Activated CD8-positive, alpha-beta memory T cell treated with anti-CD3 and anti-CD28 coated beads for 36 hours (primary cell): ENCODE data around the gene PLAGL2. TPM values are rescaled to one million over a fixed set of nuclear protein-coding genes. Genes with fewer than 3 reads are reported as not detected.

Source experiments
- CTCF ChIA-PET: fragments of 350-600 bp; sonication (Branson Sonifier 250); formaldehyde crosslinking; loops from one replicate; lab custom pipeline; 2021; ENCODE audit warnings: antibody characterized with exemption; lab: Charles Lee
- POLR2A ChIA-PET: fragments of 350-600 bp; sonication (Branson Sonifier 250); formaldehyde crosslinking; loops from one replicate; lab custom pipeline; 2021; ENCODE audit warnings: antibody characterized with exemption; lab: Charles Lee
- total RNA-seq, 2 experiments: library from RNA; stranded (reverse); gene quantifications; one replicate each; pipeline ENCODE4 v1.2.3, GENCODE V29; 2021

PLAGL2 gene
- total RNA-seq, 2 experiments from 2014 or later = 115 to 117 TPM

GRCh38 chr20:32164984-32165735 is 42.4 kb downstream of the PLAGL2 start:
- ChIA-PET CTCF (no interaction called here), POLR2A (no interaction called here)

GRCh38 chr20:32163951-32164350 is 43.6 kb downstream of the PLAGL2 start:
- ChIA-PET CTCF (no interaction called here), POLR2A (interaction anchor here (0.7 kb wide), 1 partner anchor 169 kb away, joined by 5 read pairs; no protein-coding TSS in a partner anchor)

GRCh38 chr20:32162351-32162750 is 45.2 kb downstream of the PLAGL2 start:
- POLR2A ChIA-PET = no interaction called here
- CTCF ChIA-PET = interaction anchor here (1.0 kb wide), 1 partner anchor 312 kb away, joined by 3 read pairs; no protein-coding TSS in a partner anchor

- POLR2A ChIA-PET = interaction anchor here (0.6 kb wide), 1 partner anchor 387 kb away, joined by 4 read pairs; no protein-coding TSS in a partner anchor
- CTCF ChIA-PET = no interaction called here
Observed at GRCh38 chr20:32160341-32160740, 47.2 kb downstream of the PLAGL2 start.

- ChIA-PET POLR2A (no interaction called here), CTCF (interaction anchor here (0.6 kb wide), 1 partner anchor 58 kb away, joined by 3 read pairs; no protein-coding TSS in a partner anchor)
Observed at GRCh38 chr20:32159766-32160221, 47.7 kb downstream of the PLAGL2 start.

GRCh38 chr20:32158943-32159660 is 48.4 kb downstream of the PLAGL2 start:
- CTCF ChIA-PET = no interaction called here
- POLR2A ChIA-PET = interaction anchor here (0.6 to 0.7 kb wide), 3 partner anchors 41 to 173 kb away, joined by 3 to 4 read pairs (median 3); no protein-coding TSS in a partner anchor

GRCh38 chr20:32158351-32158750 is 49.2 kb downstream of the PLAGL2 start:
- POLR2A ChIA-PET = interaction anchor here (0.6 kb wide), 1 partner anchor 42 kb away, joined by 3 read pairs; no protein-coding TSS in a partner anchor
- CTCF ChIA-PET = no interaction called here

- CTCF ChIA-PET = no interaction called here
- POLR2A ChIA-PET = no interaction called here
Observed at GRCh38 chr20:32157611-32158010, 49.9 kb downstream of the PLAGL2 start.

- CTCF ChIA-PET = interaction anchor here (0.7 kb wide), 1 partner anchor 297 kb away, joined by 3 read pairs; no protein-coding TSS in a partner anchor
- POLR2A ChIA-PET = no interaction called here
Observed at GRCh38 chr20:32155017-32155981, 52.2 kb downstream of the PLAGL2 start.

GRCh38 chr20:32153771-32154170 is 53.8 kb downstream of the PLAGL2 start:
- ChIA-PET CTCF (no interaction called here), POLR2A (interaction anchor here (0.5 kb wide), 1 partner anchor 10 kb away, joined by 3 read pairs; no protein-coding TSS in a partner anchor)

GRCh38 chr20:32153156-32153665 is 54.3 kb downstream of the PLAGL2 start:
- ChIA-PET CTCF (no interaction called here), POLR2A (interaction anchor here (0.5 kb wide), 1 partner anchor 9 kb away, joined by 3 read pairs; no protein-coding TSS in a partner anchor)

GRCh38 chr20:32152421-32153155 is 55.0 kb downstream of the PLAGL2 start:
- CTCF ChIA-PET = no interaction called here

GRCh38 chr20:32150291-32150848 is 57.2 kb downstream of the PLAGL2 start:
- ChIA-PET POLR2A (no interaction called here), CTCF (no interaction called here)

More at GRCh38 chr20:32152421-32153155, 55.0 kb downstream of the PLAGL2 start:
- POLR2A ChIA-PET = no interaction called here

- CTCF ChIA-PET = no interaction called here
Observed at GRCh38 chr20:32149566-32150170, 57.9 kb downstream of the PLAGL2 start.

GRCh38 chr20:32144898-32145662 is 62.5 kb downstream of the PLAGL2 start:
- ChIA-PET POLR2A (interaction anchor here (0.6 kb wide), 1 partner anchor 11 kb away, joined by 4 read pairs; no protein-coding TSS in a partner anchor), CTCF (no interaction called here)

More at GRCh38 chr20:32149566-32150170, 57.9 kb downstream of the PLAGL2 start:
- POLR2A ChIA-PET = no interaction called here

GRCh38 chr20:32142991-32143390 is 64.6 kb downstream of the PLAGL2 start:
- CTCF ChIA-PET = no interaction called here
- POLR2A ChIA-PET = no interaction called here
